ENCODE data around the gene ASCC2.
"Not testable (repeated sequence)": the region's sequence is repeated elsewhere in the genome, so short reads cannot be mapped to it uniquely, and the experiment has no call there.

The ASCC2 gene

GRCh38 chr22:29830585-29830984, 7.5 kb downstream of the ASCC2 start:
- H3K4me3 ChIP-seq (ENCODE audit: low read length), result no peak overlapping the region
- no peak for DNase-seq (ENCODE audit: low read depth)
- TF ChIP-seq CTCF (conservative IDR thresholded peaks at IDR 0.05; ENCODE audit: low read length), result no peak

GRCh38 chr22:29827726-29828125, 10.3 kb downstream of the ASCC2 start:
- peak; percentile 88 for DNase-seq (ENCODE audit: low read depth)
- H3K4me3 ChIP-seq (ENCODE audit: low read length), result not testable (repeated sequence)

- DNase-seq (ENCODE audit: low read depth), result no peak
- no peak overlapping the region for H3K4me3 ChIP-seq (ENCODE audit: low read length)
- no peak for TF ChIP-seq CTCF (conservative IDR thresholded peaks at IDR 0.05; ENCODE audit: low read length)
Observed at GRCh38 chr22:29827091-29827490, 11.0 kb downstream of the ASCC2 start.

GRCh38 chr22:29825578-29825977, 12.5 kb downstream of the ASCC2 start:
- TF ChIP-seq CTCF (conservative IDR thresholded peaks at IDR 0.05; ENCODE audit: low read length), result no peak
- DNase-seq (ENCODE audit: low read depth), result no peak
- no peak overlapping the region for H3K4me3 ChIP-seq (ENCODE audit: low read length)

GRCh38 chr22:29824677-29825076, 13.4 kb downstream of the ASCC2 start:
- DNase-seq (ENCODE audit: low read depth), result no peak
- TF ChIP-seq CTCF (conservative IDR thresholded peaks at IDR 0.05; ENCODE audit: low read length), result no peak
- no peak overlapping the region for H3K4me3 ChIP-seq (ENCODE audit: low read length)

- DNase-seq (ENCODE audit: low read depth), result peak; percentile 80
- H3K4me3 ChIP-seq (ENCODE audit: low read length), result no peak overlapping the region
- no peak for TF ChIP-seq CTCF (conservative IDR thresholded peaks at IDR 0.05; ENCODE audit: low read length)
Observed at GRCh38 chr22:29821291-29822016, 16.6 kb downstream of the ASCC2 start.

- no peak for DNase-seq (ENCODE audit: low read depth)
- TF ChIP-seq CTCF (conservative IDR thresholded peaks at IDR 0.05; ENCODE audit: low read length), result no peak
- no peak overlapping the region for H3K4me3 ChIP-seq (ENCODE audit: low read length)
Observed at GRCh38 chr22:29820961-29821290, 17.1 kb downstream of the ASCC2 start.

GRCh38 chr22:29819501-29819900, 18.6 kb downstream of the ASCC2 start:
- no peak for TF ChIP-seq CTCF (conservative IDR thresholded peaks at IDR 0.05; ENCODE audit: low read length)
- H3K4me3 ChIP-seq (ENCODE audit: low read length), result no peak overlapping the region

More at GRCh38 chr22:29819501-29819900, 18.6 kb downstream of the ASCC2 start:
- no peak for DNase-seq (ENCODE audit: low read depth)

Measured in AG10803 (cell line).